CD4-positive, alpha-beta T cell treated with Interleukin-17A for 1 hour (primary cell): Measurements from ENCODE around the gene NISCH.

Experiments used
- DNase-seq: peaks from one replicate; pipeline ENCODE4 v3.0.0-alpha.2; 2020

Gene NISCH

GRCh38 chr3:52455283-52456168 lies at the start of gene NISCH:
TSS of gene NISCH (plus strand) at chr3:52455604. CDS start at chr3:52455642, 38 bp downstream.
- peak; percentile 96 for DNase-seq

- no peak for DNase-seq
These were observed 49.2 kb upstream of the NISCH start for GRCh38 chr3:52406231-52406661.

GRCh38 chr3:52406791-52407510 lies 48.5 kb upstream of the NISCH start:
- DNase-seq: no peak

GRCh38 chr3:52407779-52408178 lies 47.6 kb upstream of the NISCH start:
- no peak for DNase-seq

- DNase-seq: no peak
These were observed 46.9 kb upstream of the NISCH start for GRCh38 chr3:52408466-52408865.

GRCh38 chr3:52415800-52416199 lies 39.6 kb upstream of the NISCH start:
- no peak for DNase-seq

- no peak for DNase-seq
These were observed 35.0 kb upstream of the NISCH start for GRCh38 chr3:52420388-52420787.

- DNase-seq: no peak
These were observed 32.7 kb upstream of the NISCH start for GRCh38 chr3:52422669-52423068.

GRCh38 chr3:52423173-52423572 lies 32.2 kb upstream of the NISCH start:
- DNase-seq: no peak

- DNase-seq: peak; percentile 62
These were observed 27.0 kb upstream of the NISCH start for GRCh38 chr3:52428151-52429005.

- no peak for DNase-seq
These were observed 26.4 kb upstream of the NISCH start for GRCh38 chr3:52429031-52429430.

GRCh38 chr3:52429779-52430415 lies 25.5 kb upstream of the NISCH start:
- DNase-seq: no peak

- DNase-seq: no peak
These were observed 25.0 kb upstream of the NISCH start for GRCh38 chr3:52430416-52430810.

- DNase-seq: no peak
These were observed 23.8 kb upstream of the NISCH start for GRCh38 chr3:52431459-52432223.

- DNase-seq: no peak
These were observed 23.2 kb upstream of the NISCH start for GRCh38 chr3:52432225-52432624.

- DNase-seq: no peak
These were observed 22.7 kb upstream of the NISCH start for GRCh38 chr3:52432691-52433141.

GRCh38 chr3:52433328-52433995 lies 21.9 kb upstream of the NISCH start:
- DNase-seq: no peak

- DNase-seq: no peak
These were observed 21.4 kb upstream of the NISCH start for GRCh38 chr3:52433996-52434479.

- DNase-seq: no peak
These were observed 20.8 kb upstream of the NISCH start for GRCh38 chr3:52434491-52435115.
